Measurements from ENCODE around the gene ZNF672.

The ZNF672 gene

GRCh38 chr1:248837045-248837780 is 811 bp upstream of the ZNF672 start:
- peak; percentile 81 for DNase-seq

- peak; percentile 97 for DNase-seq
Measured at GRCh38 chr1:248838357-248839167, 538 bp downstream of the ZNF672 start.

- DNase-seq, result no peak
Measured at GRCh38 chr1:248839168-248839555, 1.1 kb downstream of the ZNF672 start.

- no peak for DNase-seq
Measured at GRCh38 chr1:248840946-248841345, 2.9 kb downstream of the ZNF672 start.

- peak; percentile 42 for DNase-seq
Measured at GRCh38 chr1:248841702-248842395, 3.8 kb downstream of the ZNF672 start.

- DNase-seq, result no peak
Measured at GRCh38 chr1:248842781-248843331, 4.8 kb downstream of the ZNF672 start.

- DNase-seq, result no peak
Measured at GRCh38 chr1:248843687-248844086, 5.7 kb downstream of the ZNF672 start.

- no peak for DNase-seq
Measured at GRCh38 chr1:248844526-248844925, 6.5 kb downstream of the ZNF672 start.

- DNase-seq, result peak; percentile 1
Measured at GRCh38 chr1:248847181-248847955, 9.3 kb downstream of the ZNF672 start.

GRCh38 chr1:248847956-248848561 is 10.0 kb downstream of the ZNF672 start:
- DNase-seq, result peak; percentile 1

- peak; percentile 0 for DNase-seq
Measured at GRCh38 chr1:248848602-248849001, 10.6 kb downstream of the ZNF672 start.

- DNase-seq, result no peak
Measured at GRCh38 chr1:248849152-248849551, 11.1 kb downstream of the ZNF672 start.

- peak; percentile 0 for DNase-seq
Measured at GRCh38 chr1:248849637-248850036, 11.6 kb downstream of the ZNF672 start.

- peak; percentile 1 for DNase-seq
Measured at GRCh38 chr1:248850124-248850523, 12.1 kb downstream of the ZNF672 start.

GRCh38 chr1:248850536-248851251 is 12.7 kb downstream of the ZNF672 start:
- DNase-seq, result no peak

- no peak for DNase-seq
Measured at GRCh38 chr1:248851390-248851789, 13.4 kb downstream of the ZNF672 start.

GRCh38 chr1:248852481-248853405 is 14.7 kb downstream of the ZNF672 start:
- peak; percentile 8 for DNase-seq

- DNase-seq, result peak; percentile 1
Measured at GRCh38 chr1:248853663-248854375, 15.8 kb downstream of the ZNF672 start.

- peak; percentile 1 for DNase-seq
Measured at GRCh38 chr1:248855580-248855979, 17.6 kb downstream of the ZNF672 start.

Measured in retina (tissue), 1 donor.